Hepatocyte (in vitro differentiated cells): ENCODE results near the gene ABI3BP.

Experiments
- EZH2 ChIP-seq: fragments of 200-600 bp; sonication (generic); IDR thresholded peaks from 2 replicates; pipeline ENCODE4 v1.6.1; 2016; ENCODE audit warnings: antibody characterized with exemption, mild to moderate bottlenecking, borderline replicate concordance
- EZH2phosphoT487 ChIP-seq: fragments of 200-600 bp; sonication (generic); IDR thresholded peaks from one replicate; pipeline ENCODE4 v1.6.1; 2018; ENCODE audit warnings: antibody characterized with exemption, mild to moderate bottlenecking, low read depth, moderate library complexity; ENCODE audit not compliant: unreplicated experiment, severe bottlenecking
- TF ChIP-seq, protein P1 (sequence below): fragments of 200-600 bp; sonication (generic); IDR thresholded peaks from 2 replicates; pipeline ENCODE4 v1.5.1; 2016; ENCODE audit warnings: antibody characterized with exemption, mild to moderate bottlenecking; ENCODE audit not compliant: poor library complexity

- TF ChIP-seq EZH2 (no peak), EZH2phosphoT487 (no peak)
- TF ChIP-seq, protein P1, sequence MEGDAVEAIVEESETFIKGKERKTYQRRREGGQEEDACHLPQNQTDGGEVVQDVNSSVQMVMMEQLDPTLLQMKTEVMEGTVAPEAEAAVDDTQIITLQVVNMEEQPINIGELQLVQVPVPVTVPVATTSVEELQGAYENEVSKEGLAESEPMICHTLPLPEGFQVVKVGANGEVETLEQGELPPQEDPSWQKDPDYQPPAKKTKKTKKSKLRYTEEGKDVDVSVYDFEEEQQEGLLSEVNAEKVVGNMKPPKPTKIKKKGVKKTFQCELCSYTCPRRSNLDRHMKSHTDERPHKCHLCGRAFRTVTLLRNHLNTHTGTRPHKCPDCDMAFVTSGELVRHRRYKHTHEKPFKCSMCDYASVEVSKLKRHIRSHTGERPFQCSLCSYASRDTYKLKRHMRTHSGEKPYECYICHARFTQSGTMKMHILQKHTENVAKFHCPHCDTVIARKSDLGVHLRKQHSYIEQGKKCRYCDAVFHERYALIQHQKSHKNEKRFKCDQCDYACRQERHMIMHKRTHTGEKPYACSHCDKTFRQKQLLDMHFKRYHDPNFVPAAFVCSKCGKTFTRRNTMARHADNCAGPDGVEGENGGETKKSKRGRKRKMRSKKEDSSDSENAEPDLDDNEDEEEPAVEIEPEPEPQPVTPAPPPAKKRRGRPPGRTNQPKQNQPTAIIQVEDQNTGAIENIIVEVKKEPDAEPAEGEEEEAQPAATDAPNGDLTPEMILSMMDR = no peak
Measured at GRCh38 chr3:100865442-100865841, 127.8 kb downstream of the ABI3BP start.
